ENCODE measurements around the gene TERT.
A peak's percentile ranks its signal among the peaks of the same experiment; 100 is the strongest.

Gene TERT

GRCh38 chr5:1311439-1312055, 16.7 kb upstream of the TERT start:
- TF ChIP-seq ZSCAN5A (tag by site-specific recombination; IDR thresholded peaks at IDR 0.05) (no peak), ZIC2 (tag by site-specific recombination; IDR thresholded peaks at IDR 0.05) (peak; percentile 64)
- Histone ChIP-seq H3K4me1 (ENCODE audit: control insufficient read depth, insufficient read depth, low read length) (peaks cover 11% of the 10 kb centered on the region), H3K27ac (ENCODE audit: extremely low read depth, low read depth, low read length) (no peak overlapping the region), H3K36me3 (ENCODE audit: control insufficient read depth in 2 of 2, insufficient read depth in 1 of 2, low read length in 2 of 2) (no peaks in the 10 kb centered on the region), H3K9me3 (ENCODE audit: control insufficient read depth, insufficient read depth, low read depth, low read length) (no peaks in the 10 kb centered on the region), H3K4me3 (ENCODE audit: low read depth, low read length) (no peak overlapping the region)
- ChIA-PET CTCF (no interaction called here), POLR2A (no interaction called here)

GRCh38 chr5:1310118-1310517, 15.2 kb upstream of the TERT start:
- ChIA-PET POLR2A (no interaction called here), CTCF (no interaction called here)
- Histone ChIP-seq H3K4me1 (ENCODE audit: control insufficient read depth, insufficient read depth, low read length) (no peaks in the 10 kb centered on the region), H3K4me3 (ENCODE audit: low read depth, low read length) (no peak overlapping the region), H3K9me3 (ENCODE audit: control insufficient read depth, insufficient read depth, low read depth, low read length) (no peaks in the 10 kb centered on the region), H3K36me3 (ENCODE audit: control insufficient read depth in 2 of 2, insufficient read depth in 1 of 2, low read length in 2 of 2) (no peaks in the 10 kb centered on the region), H3K27ac (ENCODE audit: extremely low read depth, low read depth, low read length) (no peak overlapping the region)
- no peak for TF ChIP-seq ZNF214 (tag by site-specific recombination; IDR thresholded peaks at IDR 0.05; ENCODE audit: borderline replicate concordance)
- no peak for TF ChIP-seq ZNF23 (tag by site-specific recombination; IDR thresholded peaks at IDR 0.05; ENCODE audit: borderline replicate concordance)

GRCh38 chr5:1304033-1304432, 9.2 kb upstream of the TERT start:
- H3K9me3 ChIP-seq (ENCODE audit: control insufficient read depth, insufficient read depth, low read depth, low read length) = no peaks in the 10 kb centered on the region; the same call in 1 of the 2 replicates
- CTCF ChIA-PET = interaction anchor here (0.6 to 1.2 kb wide), 3 partner anchors 64 to 341 kb away, joined by 3 to 4 read pairs (median 3); no protein-coding TSS in a partner anchor
- TF ChIP-seq ZNF146 (tag by site-specific recombination; IDR thresholded peaks at IDR 0.05) (no peak), ZNF37A (tag by site-specific recombination; IDR thresholded peaks at IDR 0.05) (no peak), SCRT1 (tag by site-specific recombination; IDR thresholded peaks at IDR 0.05; ENCODE audit: borderline replicate concordance) (no peak), OSR2 (tag by site-specific recombination; IDR thresholded peaks at IDR 0.05) (no peak), ZNF239 (tag by site-specific recombination; IDR thresholded peaks at IDR 0.05) (no peak), ZNF560 (tag by site-specific recombination; IDR thresholded peaks at IDR 0.05; ENCODE audit: borderline replicate concordance) (no peak), ZFP69B (tag by site-specific recombination; IDR thresholded peaks at IDR 0.05) (no peak), ZNF488 (tag by site-specific recombination; IDR thresholded peaks at IDR 0.05) (no peak), ZNF280C (tag by site-specific recombination; IDR thresholded peaks at IDR 0.05) (no peak), ZNF48 (tag by site-specific recombination; IDR thresholded peaks at IDR 0.05) (no peak), ZNF324 (tag by site-specific recombination; IDR thresholded peaks at IDR 0.05) (no peak), ZNF701 (tag by site-specific recombination; IDR thresholded peaks at IDR 0.05) (no peak), SP3 (tag by site-specific recombination; IDR thresholded peaks at IDR 0.05) (no peak), ZNF248 (tag by site-specific recombination; IDR thresholded peaks at IDR 0.05) (no peak), ZNF596 (tag by site-specific recombination; IDR thresholded peaks at IDR 0.05) (no peak), KLF16 (tag by site-specific recombination; IDR thresholded peaks at IDR 0.05) (no peak), ZNF521 (tag by site-specific recombination; IDR thresholded peaks at IDR 0.05) (no peak), ZNF292 (tag by site-specific recombination; IDR thresholded peaks at IDR 0.05; ENCODE audit: borderline replicate concordance, low read depth) (no peak), ZNF791 (tag by site-specific recombination; IDR thresholded peaks at IDR 0.05) (no peak)
- no peaks in the 10 kb centered on the region for H3K4me1 ChIP-seq (ENCODE audit: control insufficient read depth, insufficient read depth, low read length)
- POLR2A ChIA-PET = no interaction called here
- H3K27ac ChIP-seq (ENCODE audit: extremely low read depth, low read depth, low read length) = no peak overlapping the region
- H3K36me3 ChIP-seq (ENCODE audit: control insufficient read depth in 2 of 2, insufficient read depth in 1 of 2, low read length in 2 of 2) = no peaks in the 10 kb centered on the region
- no peak overlapping the region for H3K4me3 ChIP-seq (ENCODE audit: low read depth, low read length)
